GM12878 (cell line): ENCODE measurements around the gene ZNF581. TPM values are rescaled to one million over a fixed set of nuclear protein-coding genes. Genes with fewer than 3 reads are reported as not detected.

ENCODE experiments used
- ATAC-seq: fragments of 200-7000 bp; cut with Tn5 transposase; 3 replicates; pipeline ENCODE4 v1.9.1; 2020; ENCODE audit warnings: mild to moderate bottlenecking, moderate library complexity
- BruUV-seq: library from RNA; stranded (reverse); fragments of 400-500 nt; replicated peaks from 2 replicates; lab custom pipeline; 2021; lab: Mats Ljungman, UMichigan
- CTCF ChIA-PET: fragments of 300-600 bp; sonication (Branson Sonifier 250); formaldehyde crosslinking; extraction: SDS; loops from one replicate; lab custom pipeline; 2021; ENCODE audit warnings: inconsistent platforms; lab: Yijun Ruan, JAX
- POLR2A ChIA-PET: fragments of 350-600 bp; formaldehyde crosslinking; extraction: SDS; loops from one replicate; lab custom pipeline; 2021; ENCODE audit warnings: inconsistent platforms; lab: Charles Lee
- RAD21 ChIA-PET: fragments of 300-600 bp; sonication (Branson Sonifier 250); formaldehyde crosslinking; loops from one replicate; lab custom pipeline; 2023; ENCODE audit warnings: antibody characterized with exemption; ENCODE audit not compliant: unreplicated experiment; lab: Charles Lee
- SMC1A ChIA-PET: fragments of 300-600 bp; sonication (Branson Sonifier 250); formaldehyde crosslinking; loops from one replicate; lab custom pipeline; 2023; ENCODE audit not compliant: unreplicated experiment, uncharacterized antibody; lab: Charles Lee
- DNase-seq: peaks from one replicate; pipeline ENCODE4 v3.0.0-alpha.2; 2011; ENCODE audit warnings: low read depth, low spot score
- FAIRE-seq: peaks from 3 replicates; lab custom pipeline; 2011; peaks lifted over from hg19 to GRCh38; lab: Jason Lieb, UNC
- H2AFZ ChIP-seq: 2 replicates; pipeline ENCODE4 v1.6.0; 2011; ENCODE audit warnings: low read depth, low read length, control low read depth; ENCODE audit not compliant: control insufficient read depth
- H3K27ac ChIP-seq: 2 replicates; pipeline ENCODE4 v1.5.1; 2011; ENCODE audit warnings: control low read depth; ENCODE audit not compliant: control insufficient read depth, insufficient read depth
- H3K27me3 ChIP-seq, 2 experiments: replicated peaks in 1 of 2; 2 replicates each; pipeline versions ENCODE4 v1.6.0 to v1.6.1; 2011; ENCODE audit warnings: low read length in 1 of 2; ENCODE audit not compliant: control insufficient read depth in 2 of 2, insufficient read depth in 2 of 2
- H3K36me3 ChIP-seq, 2 experiments: 2 replicates each; pipeline ENCODE4 v1.5.1; 2011; ENCODE audit warnings: low read length in 1 of 2; ENCODE audit not compliant: control insufficient read depth in 2 of 2, insufficient read depth in 2 of 2
- H3K4me1 ChIP-seq: 2 replicates; pipeline ENCODE4 v1.6.1; 2011; ENCODE audit warnings: mild to moderate bottlenecking, low read length, moderate library complexity, mixed read lengths; ENCODE audit not compliant: control insufficient read depth, insufficient read depth
- H3K4me2 ChIP-seq: 2 replicates; pipeline ENCODE4 v1.6.0; 2011; ENCODE audit warnings: control low read depth; ENCODE audit not compliant: control insufficient read depth, insufficient read depth
- H3K4me3 ChIP-seq: fragments of 200-600 bp; sonication (generic); 2 replicates; pipeline ENCODE4 v1.5.1; 2016
- H3K79me2 ChIP-seq: 2 replicates; pipeline ENCODE4 v1.6.0; 2011; ENCODE audit warnings: low read length; ENCODE audit not compliant: control insufficient read depth, insufficient read depth
- H3K9ac ChIP-seq: 2 replicates; pipeline ENCODE4 v1.8.0; 2011; ENCODE audit warnings: low read length, control low read depth, mixed read lengths; ENCODE audit not compliant: control insufficient read depth, insufficient read depth
- H3K9me3 ChIP-seq: replicated peaks from 3 replicates; pipeline ENCODE4 v1.5.1; 2011; ENCODE audit warnings: mild to moderate bottlenecking, low read length; ENCODE audit not compliant: control insufficient read depth, insufficient read depth
- H4K20me1 ChIP-seq: 2 replicates; pipeline ENCODE4 v1.6.0; 2011; ENCODE audit not compliant: control insufficient read depth, insufficient read depth
- CREM ChIP-seq: IDR thresholded peaks from 2 replicates; pipeline ENCODE4 v1.6.1; 2014; ENCODE audit warnings: antibody characterized with exemption, low read depth
- GABPA ChIP-seq: IDR thresholded peaks from 2 replicates; pipeline ENCODE4 v1.6.1; 2014; ENCODE audit warnings: antibody characterized with exemption, low read depth, mild to moderate bottlenecking, inconsistent platforms
- HCFC1 ChIP-seq: fragments of 150-350 bp; IDR thresholded peaks from 2 replicates; pipeline ENCODE4 v1.6.1; 2014; ENCODE audit warnings: low read length
- JUNB ChIP-seq: IDR thresholded peaks from 2 replicates; pipeline ENCODE4 v1.6.1; 2016; ENCODE audit warnings: antibody characterized with exemption, mild to moderate bottlenecking
- KDM1A ChIP-seq: fragments of 200-600 bp; sonication (generic); IDR thresholded peaks from 2 replicates; pipeline ENCODE4 v1.6.1; 2016; ENCODE audit warnings: borderline replicate concordance
- NFXL1 ChIP-seq: fragments of 450-650 bp; IDR thresholded peaks from 2 replicates; pipeline ENCODE4 v1.6.1; 2017; ENCODE audit warnings: antibody characterized with exemption, mild to moderate bottlenecking, borderline replicate concordance
- NR2C2 ChIP-seq: IDR thresholded peaks from 2 replicates; pipeline ENCODE4 v1.6.1; 2011; ENCODE audit warnings: borderline replicate concordance, low read depth; ENCODE audit not compliant: control insufficient read depth, insufficient read length
- POU2F2 ChIP-seq: IDR thresholded peaks from 3 replicates; pipeline ENCODE4 v1.6.1; 2011; ENCODE audit warnings: low read depth, mild to moderate bottlenecking, low read length, borderline replicate concordance
- YBX1 ChIP-seq: fragments of 450-650 bp; IDR thresholded peaks from 2 replicates; pipeline ENCODE4 v1.6.1; 2016; ENCODE audit warnings: antibody characterized with exemption
- WGBS: methylation state at CpG from one replicate; pipeline ENCODE4 v1.1.6; 2016; ENCODE audit warnings: low lambda C conversion rate; ENCODE audit not compliant: insufficient replicate concordance, insufficient coverage; ENCODE audit errors: missing lambda C conversion rate; 5-methylcytosine and 5-hydroxymethylcytosine counted together
- in situ Hi-C: fragments of 300-500 bp; cut with MboI; formaldehyde crosslinking; loops from 9 replicates; pipeline ENCODE4 v1.14.3; 2018; ENCODE audit warnings: mixed read lengths
- intact Hi-C: fragments of 100-400 bp; cut with micrococcal nuclease; formaldehyde crosslinking; loops from one replicate; pipeline ENCODE4 v1.14.2; 2022; ENCODE audit not compliant: unreplicated experiment
- polyA plus RNA-seq, 11 experiments: library from polyadenylated mRNA; depleted of rRNA in 4 of 11; unstranded in 6 of 11; stranded (reverse) in 5 of 11; fragments of >200 nt; fragmentation: Nextera tagmentation in 4 of 11; fragmentation: Illumina TruSeq in 1 of 11; extraction: Ambion mirVana in 4 of 11; extraction: Trizol in 1 of 11; gene quantifications; 1 replicate in 1 of 11; 2 replicates in 10 of 11; pipeline versions ENCODE4 v1.2.1 to v1.2.3, GENCODE V29; 2011 to 2016; ENCODE audit warnings: inconsistent platforms in 2 of 11, missing spikeins in 2 of 11, low read depth in 1 of 11
- total RNA-seq, 4 experiments: library from RNA; depleted of rRNA in 3 of 4; stranded (reverse); fragments of >200 nt in 3 of 4; fragmentation: Illumina TruSeq in 1 of 4; extraction: Trizol in 1 of 4; gene quantifications; 2 replicates each; pipeline versions ENCODE4 v1.2.1 to v1.2.3, GENCODE V29; 2013 to 2021
- TF ChIP-seq, protein P1 (sequence below): IDR thresholded peaks from 2 replicates; pipeline ENCODE4 v1.6.1; 2012; ENCODE audit warnings: mild to moderate bottlenecking, low read depth, low read length
- TF ChIP-seq, protein P2 (sequence below): fragments of 450-650 bp; IDR thresholded peaks from 2 replicates; pipeline ENCODE4 v1.6.1; 2017; ENCODE audit warnings: borderline replicate concordance
- TF ChIP-seq, protein P3 (sequence below): fragments of 450-650 bp; IDR thresholded peaks from 2 replicates; pipeline ENCODE4 v1.6.1; 2014; ENCODE audit warnings: mild to moderate bottlenecking
- TF ChIP-seq, protein P4 (sequence below): IDR thresholded peaks from 2 replicates; pipeline ENCODE4 v1.6.1; 2012; ENCODE audit warnings: low read depth, low read length, improper control_type of control experiment

The ZNF581 gene
- total and polyA plus RNA-seq, 10 of the 15 experiments (the other 5 are each of a cell fraction or from before 2014, with no cell fraction given) = 4.7 to 45.4 (median 22.2) TPM

DNA sequence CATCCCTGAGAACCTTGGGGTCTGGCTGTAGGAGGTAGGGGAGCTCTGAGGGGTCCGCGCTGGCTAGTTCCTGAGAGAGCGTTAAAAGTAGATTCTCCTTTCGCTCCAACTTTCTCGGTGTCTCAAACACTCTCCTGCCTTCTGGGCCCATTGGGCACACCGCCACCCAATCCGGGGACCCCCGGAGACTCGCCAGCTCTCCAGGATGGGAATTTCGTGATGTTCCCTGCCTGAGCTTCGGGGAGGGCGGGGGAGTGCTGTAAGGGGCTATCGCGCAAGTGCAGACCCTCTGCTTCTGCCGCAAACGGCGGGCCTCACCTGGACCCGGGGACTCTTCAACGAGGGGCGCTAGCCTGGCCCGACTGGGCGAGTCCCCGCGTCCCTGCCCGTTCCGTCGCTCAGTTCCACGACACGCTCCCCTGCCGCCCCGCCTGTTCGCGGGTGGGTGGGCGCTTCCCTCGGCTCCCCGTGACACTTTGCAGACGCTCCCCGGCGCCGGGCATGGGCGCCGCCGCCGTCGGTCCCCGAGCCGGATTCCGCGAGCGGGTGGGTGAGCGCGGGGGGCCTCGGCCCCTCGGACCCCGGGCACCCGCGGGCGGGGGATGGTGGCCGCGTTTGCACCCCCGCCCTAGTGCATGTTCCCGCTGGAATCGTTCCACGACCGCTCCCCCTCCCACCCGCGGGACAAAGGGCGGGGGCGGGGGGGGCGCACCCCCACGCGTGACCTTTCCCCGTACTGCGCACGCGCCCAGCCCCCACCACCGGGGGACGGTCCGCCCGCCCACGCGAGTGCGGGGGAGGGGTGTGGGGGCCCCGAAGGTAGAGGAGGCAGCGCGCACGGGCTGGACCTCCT lies 4.5 kb downstream of the ZNF581 start, which contains the start of gene CCDC106:
CCDC106 (plus strand) TSS at position 481 of the 853 bp plus-strand sequence. CDS start 835 bp downstream, outside the sequence.
- RAD21 ChIA-PET = interaction anchor here (0.9 to 4.4 kb wide), 7 partner anchors 10 to 667 kb away, joined by 3 to 36 read pairs (median 5); partner anchors contain the start of genes ZNF628 and ZSCAN5A
- Histone ChIP-seq H2AFZ (peak within 1 kb of the TSS; percentile 86), H3K27ac (peak within 1 kb of the TSS; percentile 90), H3K36me3 (peaks cover 1 to 2% of the 10 kb centered on the region in 2 experiments; a peak in 2 of 4 replicates), H3K9ac (peak within 1 kb of the TSS; percentile 91), H3K9me3 (no peaks in the 10 kb centered on the region), H3K27me3 (no peaks in the 10 kb centered on the region), H3K79me2 (peaks cover 47% of the 10 kb centered on the region), H3K4me3 (peak within 1 kb of the TSS; percentile 99), H3K4me2 (peak within 1 kb of the TSS; percentile 95), H4K20me1 (no peaks in the 10 kb centered on the region), H3K4me1 (peaks cover 25% of the 10 kb centered on the region)
- in situ Hi-C loops = no loop called here
- POLR2A ChIA-PET = interaction anchor here (0.8 to 3.3 kb wide), 12 partner anchors 9 to 171 kb away, joined by 3 to 28 read pairs (median 4); partner anchors contain the start of genes FIZ1, ZNF524, ZNF628 and ZNF784
- CTCF ChIA-PET = interaction anchor here (0.6 to 4.8 kb wide), 13 partner anchors 9 to 740 kb away, joined by 3 to 52 read pairs (median 6); partner anchors contain the start of gene ZNF865
- FAIRE-seq (peak; percentile 75), DNase-seq (no peak), ATAC-seq (peak; percentile 44)
- BruUV-seq = no TSS peak
- SMC1A ChIA-PET = interaction anchor here (1.0 to 2.0 kb wide), 4 partner anchors 9 to 29 kb away, joined by 3 to 24 read pairs (median 6); no protein-coding TSS in a partner anchor
- 2% methylated on average over 63 of the region's 87 CpGs for WGBS
- intact Hi-C loops = no loop called here
- TF ChIP-seq, protein P1, sequence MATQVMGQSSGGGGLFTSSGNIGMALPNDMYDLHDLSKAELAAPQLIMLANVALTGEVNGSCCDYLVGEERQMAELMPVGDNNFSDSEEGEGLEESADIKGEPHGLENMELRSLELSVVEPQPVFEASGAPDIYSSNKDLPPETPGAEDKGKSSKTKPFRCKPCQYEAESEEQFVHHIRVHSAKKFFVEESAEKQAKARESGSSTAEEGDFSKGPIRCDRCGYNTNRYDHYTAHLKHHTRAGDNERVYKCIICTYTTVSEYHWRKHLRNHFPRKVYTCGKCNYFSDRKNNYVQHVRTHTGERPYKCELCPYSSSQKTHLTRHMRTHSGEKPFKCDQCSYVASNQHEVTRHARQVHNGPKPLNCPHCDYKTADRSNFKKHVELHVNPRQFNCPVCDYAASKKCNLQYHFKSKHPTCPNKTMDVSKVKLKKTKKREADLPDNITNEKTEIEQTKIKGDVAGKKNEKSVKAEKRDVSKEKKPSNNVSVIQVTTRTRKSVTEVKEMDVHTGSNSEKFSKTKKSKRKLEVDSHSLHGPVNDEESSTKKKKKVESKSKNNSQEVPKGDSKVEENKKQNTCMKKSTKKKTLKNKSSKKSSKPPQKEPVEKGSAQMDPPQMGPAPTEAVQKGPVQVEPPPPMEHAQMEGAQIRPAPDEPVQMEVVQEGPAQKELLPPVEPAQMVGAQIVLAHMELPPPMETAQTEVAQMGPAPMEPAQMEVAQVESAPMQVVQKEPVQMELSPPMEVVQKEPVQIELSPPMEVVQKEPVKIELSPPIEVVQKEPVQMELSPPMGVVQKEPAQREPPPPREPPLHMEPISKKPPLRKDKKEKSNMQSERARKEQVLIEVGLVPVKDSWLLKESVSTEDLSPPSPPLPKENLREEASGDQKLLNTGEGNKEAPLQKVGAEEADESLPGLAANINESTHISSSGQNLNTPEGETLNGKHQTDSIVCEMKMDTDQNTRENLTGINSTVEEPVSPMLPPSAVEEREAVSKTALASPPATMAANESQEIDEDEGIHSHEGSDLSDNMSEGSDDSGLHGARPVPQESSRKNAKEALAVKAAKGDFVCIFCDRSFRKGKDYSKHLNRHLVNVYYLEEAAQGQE = no peak
- no peak for TF ChIP-seq GABPA
- TF ChIP-seq CREM = peak; percentile 20; the same call in 1 of the 2 replicates
- TF ChIP-seq YBX1 = no peak
- no peak for TF ChIP-seq NFXL1
- no peak for TF ChIP-seq NR2C2
- TF ChIP-seq, protein P2, sequence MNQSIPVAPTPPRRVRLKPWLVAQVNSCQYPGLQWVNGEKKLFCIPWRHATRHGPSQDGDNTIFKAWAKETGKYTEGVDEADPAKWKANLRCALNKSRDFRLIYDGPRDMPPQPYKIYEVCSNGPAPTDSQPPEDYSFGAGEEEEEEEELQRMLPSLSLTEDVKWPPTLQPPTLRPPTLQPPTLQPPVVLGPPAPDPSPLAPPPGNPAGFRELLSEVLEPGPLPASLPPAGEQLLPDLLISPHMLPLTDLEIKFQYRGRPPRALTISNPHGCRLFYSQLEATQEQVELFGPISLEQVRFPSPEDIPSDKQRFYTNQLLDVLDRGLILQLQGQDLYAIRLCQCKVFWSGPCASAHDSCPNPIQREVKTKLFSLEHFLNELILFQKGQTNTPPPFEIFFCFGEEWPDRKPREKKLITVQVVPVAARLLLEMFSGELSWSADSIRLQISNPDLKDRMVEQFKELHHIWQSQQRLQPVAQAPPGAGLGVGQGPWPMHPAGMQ = no peak
- TF ChIP-seq KDM1A = no peak
- TF ChIP-seq, protein P3, sequence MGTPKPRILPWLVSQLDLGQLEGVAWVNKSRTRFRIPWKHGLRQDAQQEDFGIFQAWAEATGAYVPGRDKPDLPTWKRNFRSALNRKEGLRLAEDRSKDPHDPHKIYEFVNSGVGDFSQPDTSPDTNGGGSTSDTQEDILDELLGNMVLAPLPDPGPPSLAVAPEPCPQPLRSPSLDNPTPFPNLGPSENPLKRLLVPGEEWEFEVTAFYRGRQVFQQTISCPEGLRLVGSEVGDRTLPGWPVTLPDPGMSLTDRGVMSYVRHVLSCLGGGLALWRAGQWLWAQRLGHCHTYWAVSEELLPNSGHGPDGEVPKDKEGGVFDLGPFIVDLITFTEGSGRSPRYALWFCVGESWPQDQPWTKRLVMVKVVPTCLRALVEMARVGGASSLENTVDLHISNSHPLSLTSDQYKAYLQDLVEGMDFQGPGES = peak; percentile 94
- TF ChIP-seq HCFC1 = no peak
- TF ChIP-seq JUNB = peak; percentile 100
- peak; percentile 35; the same call in 1 of the 3 replicates for TF ChIP-seq POU2F2
- TF ChIP-seq, protein P4, sequence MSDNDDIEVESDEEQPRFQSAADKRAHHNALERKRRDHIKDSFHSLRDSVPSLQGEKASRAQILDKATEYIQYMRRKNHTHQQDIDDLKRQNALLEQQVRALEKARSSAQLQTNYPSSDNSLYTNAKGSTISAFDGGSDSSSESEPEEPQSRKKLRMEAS = peak; percentile 27; the same call in 1 of the 2 replicates
